Activated naive CD8-positive, alpha-beta T cell (primary cell): ENCODE data around the gene SOX18.

Source experiments
- H3K27ac Mint-ChIP-seq: one replicate; pipeline ENCODE4 v1.8.0; 2021; ENCODE audit warnings: mixed read lengths
- H3K27me3 Mint-ChIP-seq: one replicate; pipeline ENCODE4 v1.8.0; 2021; ENCODE audit warnings: mixed read lengths
- H3K36me3 Mint-ChIP-seq: one replicate; pipeline ENCODE4 v1.8.0; 2021; ENCODE audit warnings: mixed read lengths
- H3K4me1 Mint-ChIP-seq: one replicate; pipeline ENCODE4 v1.8.0; 2021; ENCODE audit warnings: low read depth, mixed read lengths
- H3K4me3 Mint-ChIP-seq: one replicate; pipeline ENCODE4 v1.8.0; 2021; ENCODE audit warnings: mild to moderate bottlenecking, mixed read lengths
- H3K9me3 Mint-ChIP-seq: one replicate; pipeline ENCODE4 v1.8.0; 2021; ENCODE audit warnings: low read depth, mixed read lengths

Gene SOX18

DNA sequence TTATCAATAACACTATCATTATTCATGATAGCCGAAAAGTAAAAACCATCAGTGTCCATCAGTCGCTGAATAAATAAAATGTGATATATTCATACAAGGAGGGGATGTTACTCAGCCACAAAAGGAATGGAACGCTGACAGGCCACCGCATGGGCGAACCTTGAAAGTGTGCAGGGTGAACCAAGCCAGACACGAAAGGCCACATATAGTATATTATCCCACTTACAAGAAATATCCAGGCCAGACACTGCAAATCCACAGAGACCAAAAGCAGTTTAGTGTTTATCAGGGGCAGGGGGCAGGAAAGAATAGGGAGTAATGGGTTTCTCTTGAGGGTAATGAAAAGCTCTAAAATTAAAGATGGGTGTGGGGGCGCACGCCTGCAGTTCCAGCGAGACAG, 5.7 kb downstream of the SOX18 start:
- no peak overlapping the region for H3K27ac Mint-ChIP-seq
- no peaks in the 10 kb centered on the region for H3K36me3 Mint-ChIP-seq
- H3K4me1 Mint-ChIP-seq: peaks cover 35% of the 10 kb centered on the region
- H3K9me3 Mint-ChIP-seq: no peaks in the 10 kb centered on the region
- peak overlapping the region; percentile 75 for H3K4me3 Mint-ChIP-seq
- peaks cover 6% of the 10 kb centered on the region for H3K27me3 Mint-ChIP-seq

DNA sequence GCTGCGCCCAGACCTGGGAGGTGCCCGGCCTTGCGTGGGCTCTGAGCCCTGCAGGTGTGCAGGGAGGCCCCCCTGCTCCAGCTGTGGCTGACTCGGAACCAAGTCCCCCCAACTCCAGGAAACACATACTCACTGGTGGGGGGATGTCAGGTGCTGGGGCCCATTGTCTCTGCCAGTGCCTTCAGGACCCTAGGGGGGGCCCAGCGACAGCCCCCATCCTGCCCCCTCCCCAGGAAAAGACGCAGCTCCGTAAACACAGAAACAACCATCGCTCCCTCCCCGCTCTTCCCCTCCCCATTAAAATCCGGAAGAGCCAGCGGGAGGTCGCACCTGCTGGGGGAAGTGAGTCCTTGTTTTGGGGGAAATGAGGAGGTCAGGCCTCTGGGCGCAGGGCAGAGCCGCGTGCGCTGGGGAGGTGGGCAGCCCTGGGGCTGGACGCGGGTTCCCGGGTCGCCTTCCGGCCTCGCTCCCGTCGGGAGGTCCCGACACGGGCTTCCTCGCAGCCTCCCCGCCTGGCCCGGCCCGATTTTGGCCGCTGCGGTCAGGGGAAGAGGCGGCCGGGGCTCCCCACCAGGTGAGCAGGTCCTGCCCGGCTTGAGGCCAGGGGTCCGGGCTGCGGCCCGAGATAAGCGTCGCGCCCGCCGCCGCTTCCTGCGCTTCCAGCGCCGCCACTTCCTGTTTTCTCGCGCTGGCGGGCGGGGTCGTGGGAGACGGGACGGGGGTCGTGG, 7.2 kb downstream of the SOX18 start:
- peak overlapping the region; percentile 90 for H3K27ac Mint-ChIP-seq
- peak overlapping the region; percentile 76 for H3K4me3 Mint-ChIP-seq

DNA sequence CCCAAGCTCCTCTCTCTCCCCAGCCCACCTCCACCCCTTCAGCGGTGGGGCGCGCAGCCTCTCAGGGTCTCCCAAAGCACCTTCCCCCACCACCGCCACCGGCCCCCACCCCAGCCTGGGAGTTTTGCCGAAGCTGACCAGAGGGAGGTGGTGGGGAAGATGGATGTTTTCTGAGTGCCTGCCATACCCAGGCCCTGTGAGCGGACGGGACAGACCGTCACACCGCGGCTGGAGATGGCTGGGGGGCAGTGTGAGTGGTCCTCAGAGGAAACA, 7.7 kb downstream of the SOX18 start:
- Mint-ChIP-seq H3K9me3 (no peaks in the 10 kb centered on the region), H3K36me3 (no peaks in the 10 kb centered on the region), H3K4me1 (peaks cover 39% of the 10 kb centered on the region), H3K27ac (no peak overlapping the region), H3K27me3 (peaks cover 6% of the 10 kb centered on the region), H3K4me3 (peak overlapping the region; percentile 76)

More for the DNA sequence above, 7.2 kb downstream of the SOX18 start:
- H3K36me3 Mint-ChIP-seq: no peaks in the 10 kb centered on the region
- H3K4me1 Mint-ChIP-seq: peaks cover 38% of the 10 kb centered on the region
- H3K9me3 Mint-ChIP-seq: no peaks in the 10 kb centered on the region
- peaks cover 6% of the 10 kb centered on the region for H3K27me3 Mint-ChIP-seq

DNA sequence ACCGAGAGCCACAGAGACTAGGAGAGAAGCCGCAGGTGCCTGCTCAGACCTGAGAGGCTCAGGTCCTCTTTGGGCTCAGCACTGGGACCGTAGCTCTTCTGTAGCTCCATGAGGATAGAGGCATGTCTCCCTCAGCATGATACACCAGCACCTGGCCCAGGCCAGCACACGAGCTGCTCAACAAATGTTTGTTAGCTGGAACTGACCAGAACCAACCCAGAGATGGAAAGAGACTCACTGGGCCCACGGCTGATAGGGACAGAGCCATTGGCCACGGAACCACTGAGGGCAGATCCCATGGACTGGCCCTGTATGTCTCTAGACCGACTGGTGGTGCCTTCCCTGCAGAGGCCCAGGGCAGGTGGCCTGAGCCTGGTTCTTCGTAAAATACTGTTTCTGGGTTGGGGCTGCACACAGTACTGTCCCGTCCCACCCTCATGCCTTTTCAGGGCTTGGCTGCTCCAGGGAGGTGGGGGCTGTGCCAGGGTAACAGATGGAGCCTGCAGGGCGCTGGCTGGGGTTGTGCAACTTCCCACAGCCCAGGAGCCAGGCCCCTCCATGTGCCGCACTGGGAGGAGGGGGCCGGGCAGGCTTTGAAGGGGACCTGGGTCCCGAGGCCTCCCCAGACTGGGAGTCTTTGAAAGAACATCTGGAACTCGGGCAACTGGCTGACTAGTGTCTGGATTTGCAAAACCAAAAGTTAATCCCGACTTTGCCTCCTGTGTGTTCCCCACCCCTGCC, 8.2 kb downstream of the SOX18 start:
- Mint-ChIP-seq H3K4me1 (peaks cover 39% of the 10 kb centered on the region), H3K27me3 (peaks cover 3% of the 10 kb centered on the region), H3K4me3 (peak overlapping the region; percentile 76), H3K27ac (peak overlapping the region; percentile 79), H3K36me3 (no peaks in the 10 kb centered on the region), H3K9me3 (no peaks in the 10 kb centered on the region)

DNA sequence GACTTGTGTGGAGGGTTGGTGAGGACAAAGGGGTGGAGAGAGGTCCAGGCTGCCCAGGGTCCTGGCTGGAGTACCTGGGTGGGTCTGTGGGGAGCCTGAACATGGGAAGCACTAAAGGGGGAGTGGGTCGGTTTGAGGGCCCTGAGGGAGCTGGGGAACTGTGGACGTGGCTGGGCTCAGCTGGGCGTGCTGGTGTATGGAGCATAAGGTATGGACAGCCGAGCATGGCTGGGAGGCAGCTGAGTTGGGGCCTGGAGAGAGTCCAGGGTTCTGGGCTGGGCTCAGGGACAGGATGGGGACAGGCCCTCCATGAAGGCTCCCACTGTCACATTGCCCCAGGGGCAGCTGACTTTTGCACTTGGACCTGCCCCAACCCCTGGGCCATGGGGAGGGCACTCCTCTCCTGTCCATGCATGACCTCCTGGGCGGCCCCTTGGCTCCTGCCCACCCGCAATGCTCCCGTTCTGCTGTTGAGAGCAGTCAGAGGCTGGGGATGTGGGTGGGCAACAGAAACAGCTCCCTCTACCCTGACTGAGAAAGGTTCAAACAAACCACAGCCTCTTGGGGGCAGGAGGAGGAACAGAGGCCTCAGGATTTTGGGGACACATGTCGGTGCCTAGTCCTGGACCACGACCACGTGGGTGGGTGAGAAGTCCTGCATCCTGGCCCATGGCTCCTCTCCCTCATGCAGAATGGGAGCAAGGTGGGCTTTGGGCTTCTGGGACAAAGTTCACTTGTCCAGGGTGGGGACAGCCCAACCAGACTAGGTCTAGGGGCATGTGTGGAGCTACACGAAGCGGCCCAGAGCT, 9.0 kb downstream of the SOX18 start:
- peaks cover 34% of the 10 kb centered on the region for H3K4me1 Mint-ChIP-seq
- peaks cover under 1% of the 10 kb centered on the region for H3K36me3 Mint-ChIP-seq
- peak overlapping the region; percentile 64 for H3K4me3 Mint-ChIP-seq

DNA sequence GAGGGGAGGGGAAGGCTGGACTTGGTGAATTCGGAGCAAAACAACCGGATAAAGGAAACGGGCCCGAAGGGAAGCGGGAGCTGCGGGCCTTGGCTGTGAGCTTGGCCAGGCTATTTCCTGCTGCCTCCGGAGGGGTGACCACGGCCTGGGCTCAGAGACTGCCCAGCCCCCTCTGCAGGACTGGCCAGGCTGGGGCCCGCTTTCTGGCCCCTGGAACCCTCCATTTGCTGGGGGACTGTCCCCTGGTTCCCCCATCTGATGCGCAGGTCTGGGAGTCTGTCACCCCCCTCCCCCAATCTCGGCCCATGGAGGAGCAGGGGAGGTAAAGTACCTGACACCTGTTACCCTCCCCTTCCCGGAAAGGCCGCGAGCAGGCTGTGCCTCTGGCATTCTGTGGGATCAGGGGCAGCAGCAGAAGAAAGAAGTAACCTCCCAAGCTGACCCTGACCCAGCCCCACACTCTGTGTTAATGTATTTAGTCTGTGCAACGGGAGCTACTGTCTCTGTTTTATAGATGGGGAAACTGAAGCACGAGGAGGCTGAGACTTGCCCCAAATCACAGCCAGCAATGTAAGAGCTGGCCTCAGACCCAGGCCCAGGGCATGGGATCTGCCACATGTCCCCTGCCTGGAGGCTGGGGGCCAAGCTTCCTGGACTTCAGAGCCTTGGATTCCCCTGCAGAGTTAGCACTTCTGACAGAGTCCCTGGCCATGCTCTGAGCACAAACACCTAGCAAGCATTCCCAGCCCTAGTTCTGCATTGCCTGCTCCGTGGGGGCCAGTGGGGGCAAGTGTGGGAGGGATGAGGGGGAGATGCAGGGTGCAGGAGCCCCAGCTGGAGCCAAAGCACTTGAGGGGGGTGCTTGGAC, 9.9 kb downstream of the SOX18 start:
- H3K4me3 Mint-ChIP-seq: peak overlapping the region; percentile 65
- H3K27me3 Mint-ChIP-seq: no peaks in the 10 kb centered on the region
- peaks cover 40% of the 10 kb centered on the region for H3K4me1 Mint-ChIP-seq
- no peak overlapping the region for H3K27ac Mint-ChIP-seq
- no peaks in the 10 kb centered on the region for H3K9me3 Mint-ChIP-seq
- peaks cover 2% of the 10 kb centered on the region for H3K36me3 Mint-ChIP-seq

More for the DNA sequence above, 9.0 kb downstream of the SOX18 start:
- Mint-ChIP-seq H3K9me3 (no peaks in the 10 kb centered on the region), H3K27ac (peak overlapping the region; percentile 79), H3K27me3 (no peaks in the 10 kb centered on the region)

DNA sequence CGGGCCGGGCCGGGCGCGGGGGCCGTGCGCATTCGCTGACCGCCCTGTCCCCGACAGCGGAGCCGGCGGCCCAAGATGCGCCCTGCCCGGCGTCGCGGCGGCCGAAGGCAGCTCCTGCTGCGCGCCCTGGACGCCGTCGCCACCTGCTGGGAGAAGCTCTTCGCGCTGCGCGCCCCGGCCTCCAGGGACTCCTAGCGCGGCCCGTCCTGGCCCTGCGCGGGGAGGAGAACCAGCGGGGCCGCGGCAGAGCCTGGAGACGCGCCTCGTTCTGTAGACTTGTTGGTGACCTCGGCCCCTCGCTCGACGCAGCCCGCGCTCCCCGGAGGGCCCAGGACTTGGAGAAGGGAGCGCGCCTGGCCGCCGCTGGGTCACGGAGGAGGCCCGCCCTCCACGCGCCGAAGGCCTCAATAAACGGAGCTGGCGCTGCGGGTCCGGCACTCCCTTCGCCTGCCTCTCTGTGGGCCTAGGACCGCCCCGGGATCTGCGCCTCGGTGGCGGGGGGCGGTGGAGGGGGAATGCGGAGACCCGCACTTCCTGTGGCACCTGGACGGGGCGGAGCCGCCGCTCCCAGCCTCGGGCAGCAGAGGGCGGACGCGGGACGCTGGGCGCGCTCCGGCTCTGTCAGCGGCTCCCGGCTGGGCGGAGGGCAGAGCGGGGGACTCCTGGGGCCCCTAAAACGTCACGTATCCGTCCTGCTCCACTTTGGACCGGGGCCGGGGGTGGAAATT, 10.7 kb downstream of the SOX18 start:
- H3K9me3 Mint-ChIP-seq: no peaks in the 10 kb centered on the region
- H3K4me3 Mint-ChIP-seq: peak overlapping the region; percentile 32
- H3K4me1 Mint-ChIP-seq: peaks cover 40% of the 10 kb centered on the region
- no peak overlapping the region for H3K27ac Mint-ChIP-seq
- no peaks in the 10 kb centered on the region for H3K27me3 Mint-ChIP-seq
- peaks cover 2% of the 10 kb centered on the region for H3K36me3 Mint-ChIP-seq

DNA sequence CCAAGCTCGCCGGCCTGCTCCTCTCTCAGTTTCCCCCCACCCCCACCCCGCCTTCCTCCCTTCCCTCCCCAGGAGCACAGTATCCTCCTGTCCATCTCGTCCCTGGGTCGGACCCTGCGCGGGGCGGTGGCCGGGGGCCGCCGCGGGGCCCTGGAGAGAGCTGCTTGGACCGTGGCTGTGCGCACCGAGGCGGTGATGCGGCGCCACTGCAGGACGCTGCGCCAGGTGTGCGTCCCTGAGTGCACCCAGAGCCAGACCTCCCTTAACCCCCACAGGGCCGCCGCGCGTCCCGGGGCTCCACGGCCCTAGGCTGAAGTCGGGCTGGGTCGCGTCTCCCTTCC, 11.2 kb downstream of the SOX18 start:
- peaks cover 2% of the 10 kb centered on the region for H3K36me3 Mint-ChIP-seq
- H3K27me3 Mint-ChIP-seq: no peaks in the 10 kb centered on the region
- H3K4me1 Mint-ChIP-seq: peaks cover 38% of the 10 kb centered on the region
- no peak overlapping the region for H3K27ac Mint-ChIP-seq
- no peak overlapping the region for H3K4me3 Mint-ChIP-seq
- H3K9me3 Mint-ChIP-seq: no peaks in the 10 kb centered on the region

DNA sequence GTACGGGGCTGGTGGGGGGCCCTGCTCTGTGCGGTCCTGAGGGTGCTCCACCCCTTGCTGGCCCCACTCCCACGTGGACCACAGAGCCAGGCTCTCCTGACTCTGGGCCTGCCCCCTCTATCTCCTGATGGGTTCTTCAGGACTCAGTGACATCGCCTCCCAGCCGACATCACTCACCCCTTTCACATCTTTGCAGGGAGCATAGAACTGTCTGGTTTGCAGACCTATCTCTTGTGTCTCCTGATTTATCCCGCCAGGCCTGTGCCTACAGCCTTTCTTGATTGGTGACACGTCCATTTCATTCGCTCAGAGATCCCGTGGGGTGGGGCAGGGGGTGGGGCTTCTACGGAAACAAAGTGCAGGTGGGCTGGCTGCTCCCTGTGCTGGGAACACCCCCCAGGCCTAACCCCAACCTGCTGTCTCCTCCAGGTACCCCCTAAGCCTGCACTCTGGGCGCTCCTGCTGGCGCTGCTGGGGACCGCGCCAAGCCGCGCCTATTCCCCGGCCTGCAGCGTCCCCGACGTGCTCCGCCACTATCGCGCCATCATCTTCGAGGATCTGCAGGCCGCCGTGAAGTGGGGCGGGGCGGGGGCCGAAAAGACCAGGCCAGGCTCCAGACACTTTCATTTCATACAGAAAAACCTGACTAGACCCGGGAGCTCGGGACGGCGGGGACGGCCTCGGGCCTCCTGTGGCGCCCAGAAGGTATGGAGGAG, 11.8 kb downstream of the SOX18 start:
- peaks cover 2% of the 10 kb centered on the region for H3K36me3 Mint-ChIP-seq
- H3K27me3 Mint-ChIP-seq: no peaks in the 10 kb centered on the region
- peak overlapping the region; percentile 71 for H3K4me3 Mint-ChIP-seq
- peaks cover 38% of the 10 kb centered on the region for H3K4me1 Mint-ChIP-seq
- H3K9me3 Mint-ChIP-seq: no peaks in the 10 kb centered on the region
- H3K27ac Mint-ChIP-seq: peak overlapping the region; percentile 75

DNA sequence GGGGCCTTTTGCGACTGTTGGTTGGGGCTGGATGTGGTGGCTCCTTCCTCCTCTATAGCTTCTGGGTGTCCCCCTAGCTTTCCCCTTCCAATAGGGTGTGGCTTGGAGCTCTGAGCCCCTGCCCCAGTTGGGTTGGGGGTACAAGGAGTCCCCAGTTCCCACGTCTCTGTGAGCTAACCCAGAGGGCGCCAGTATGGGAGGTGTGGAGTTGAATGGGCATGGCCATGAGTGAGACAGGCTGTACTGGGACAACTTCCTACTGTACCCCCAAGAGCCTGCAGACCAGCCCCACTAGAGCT, 12.3 kb downstream of the SOX18 start:
- peaks cover 38% of the 10 kb centered on the region for H3K4me1 Mint-ChIP-seq
- no peaks in the 10 kb centered on the region for H3K27me3 Mint-ChIP-seq
- peaks cover 2% of the 10 kb centered on the region for H3K36me3 Mint-ChIP-seq
- no peak overlapping the region for H3K4me3 Mint-ChIP-seq
- H3K27ac Mint-ChIP-seq: no peak overlapping the region
- H3K9me3 Mint-ChIP-seq: no peaks in the 10 kb centered on the region

DNA sequence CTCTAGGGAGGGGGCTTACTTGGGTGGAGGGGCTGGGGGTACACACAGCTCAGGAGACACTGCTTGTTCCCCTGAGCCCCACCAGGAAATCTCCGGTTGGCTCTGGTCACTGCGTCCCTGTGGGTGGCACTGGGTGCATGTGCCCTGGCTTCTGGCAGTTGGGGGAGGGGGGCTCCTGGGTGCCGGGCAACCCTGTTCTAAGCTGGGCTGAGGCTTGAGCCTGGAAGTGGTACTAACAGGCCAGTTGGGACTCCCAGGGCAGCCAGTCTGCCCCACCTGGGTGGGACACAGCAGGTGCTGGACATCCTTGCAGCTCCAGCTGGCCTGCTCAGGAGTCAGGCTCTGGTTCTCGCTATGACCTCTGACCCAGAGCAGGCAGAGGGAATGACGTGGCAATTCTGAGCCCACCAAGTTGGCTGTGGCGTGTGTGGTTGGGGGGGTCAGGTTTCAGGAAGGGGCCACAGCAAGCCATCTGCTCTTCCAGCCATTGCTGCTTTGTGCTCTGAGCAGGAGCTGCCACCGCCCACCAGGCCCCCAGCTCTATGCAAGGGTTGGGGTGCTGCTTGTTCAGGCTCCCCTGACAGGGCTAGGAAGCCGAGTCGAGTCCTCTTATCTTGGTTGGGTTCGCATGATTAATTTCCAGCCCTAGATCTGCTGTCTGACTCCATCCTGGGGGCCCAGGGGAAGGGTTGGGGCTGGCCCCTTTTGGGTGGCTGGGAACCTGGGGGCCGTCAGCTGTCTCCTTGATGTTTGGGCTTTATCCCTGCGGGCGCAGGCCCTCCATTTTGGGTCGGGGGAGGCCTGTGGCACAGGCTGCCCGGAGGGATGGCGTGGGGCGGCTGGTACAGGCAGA, 12.9 kb downstream of the SOX18 start:
- Mint-ChIP-seq H3K27ac (peak overlapping the region; percentile 34), H3K4me3 (no peak overlapping the region), H3K4me1 (peaks cover 37% of the 10 kb centered on the region)

DNA sequence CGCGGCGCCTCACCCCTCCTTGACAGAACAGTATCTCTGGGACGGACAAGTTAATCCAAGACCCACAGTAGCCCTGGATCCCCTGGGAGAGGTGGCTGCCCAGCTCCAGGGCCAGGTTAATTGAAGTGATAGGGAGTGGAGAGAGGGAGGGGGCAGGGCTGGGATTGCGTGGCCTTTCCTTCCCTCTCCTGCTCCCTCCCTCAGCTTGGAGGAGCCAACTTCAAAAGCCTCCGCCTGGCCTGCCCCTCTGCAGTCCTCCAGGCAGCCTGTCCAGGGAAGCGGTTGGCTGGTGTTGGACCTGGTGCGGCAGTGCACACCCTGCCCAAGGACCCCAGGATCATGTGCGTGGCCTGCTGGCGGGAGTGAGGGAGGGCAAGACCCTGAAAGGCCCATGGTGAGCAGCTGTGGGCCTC, 13.5 kb downstream of the SOX18 start, which contains the start of gene C20orf204:
C20orf204 (plus strand) TSS at position 250 of the 413 bp plus-strand sequence; CDS start at position 392, 142 bp downstream.
- H3K9me3 Mint-ChIP-seq: no peaks in the 10 kb centered on the region
- H3K4me3 Mint-ChIP-seq: peak within 1 kb of the TSS; percentile 74
- peak within 1 kb of the TSS; percentile 92 for H3K27ac Mint-ChIP-seq
- H3K36me3 Mint-ChIP-seq: peaks cover 2% of the 10 kb centered on the region
- no peaks in the 10 kb centered on the region for H3K27me3 Mint-ChIP-seq
- H3K4me1 Mint-ChIP-seq: peaks cover 33% of the 10 kb centered on the region

More for the DNA sequence above, 12.9 kb downstream of the SOX18 start:
- H3K9me3 Mint-ChIP-seq: no peaks in the 10 kb centered on the region
- no peaks in the 10 kb centered on the region for H3K27me3 Mint-ChIP-seq
- H3K36me3 Mint-ChIP-seq: peaks cover 2% of the 10 kb centered on the region
